Neural cell (in vitro differentiated cells): ENCODE results near the gene ATP23. TPM values are rescaled to one million over a fixed set of nuclear protein-coding genes. Genes with fewer than 3 reads are reported as not detected.

Source experiments
- H2AFZ ChIP-seq: fragments of 200-600, 300-800 bp; sonication (generic), shearing (Covaris generic); 2 replicates; pipeline ENCODE4 v1.6.0; 2014; ENCODE audit warnings: low read depth, mild to moderate bottlenecking, antibody characterized with exemption, low read length, moderate library complexity
- H3F3A ChIP-seq: fragments of 200-600 bp; shearing (Covaris generic); 2 replicates; pipeline ENCODE4 v1.6.1; 2016; ENCODE audit warnings: mild to moderate bottlenecking, moderate library complexity, mixed read lengths, antibody characterized with exemption, low read length; ENCODE audit not compliant: insufficient read depth, poor library complexity, severe bottlenecking
- H3K27ac ChIP-seq: fragments of 200-600, 300-800 bp; sonication (generic), shearing (Covaris generic); 2 replicates; pipeline ENCODE4 v1.5.1; 2014; ENCODE audit warnings: mild to moderate bottlenecking, low read length, moderate library complexity
- H3K27me3 ChIP-seq: fragments of 300-800, 200-600 bp; sonication (generic), shearing (Covaris generic); 2 replicates; pipeline ENCODE4 v1.6.0; 2014; ENCODE audit warnings: mild to moderate bottlenecking, low read depth, low read length, moderate library complexity; ENCODE audit not compliant: insufficient read depth
- H3K36me3 ChIP-seq: fragments of 300-800, 200-600 bp; sonication (generic), shearing (Covaris generic); 2 replicates; pipeline ENCODE4 v1.5.1; 2014; ENCODE audit warnings: mild to moderate bottlenecking, antibody characterized with exemption, low read length, moderate library complexity; ENCODE audit not compliant: insufficient read depth
- H3K4me2 ChIP-seq: fragments of 300-800, 200-600 bp; sonication (generic), shearing (Covaris generic); 2 replicates; pipeline ENCODE4 v1.6.0; 2014; ENCODE audit warnings: mild to moderate bottlenecking, low read length
- H3K4me3 ChIP-seq: fragments of 300-800, 200-600 bp; sonication (generic), shearing (Covaris generic); 2 replicates; pipeline ENCODE4 v1.5.1; 2014; ENCODE audit warnings: mild to moderate bottlenecking, low read length, moderate library complexity
- H3K79me2 ChIP-seq: fragments of 200-600 bp; shearing (Covaris generic); replicated peaks from 2 replicates; pipeline ENCODE4 v1.6.0; 2014; ENCODE audit warnings: mild to moderate bottlenecking, low read length, moderate library complexity; ENCODE audit not compliant: insufficient read depth
- H3K9ac ChIP-seq: fragments of 300-800, 200-600 bp; sonication (generic), shearing (Covaris generic); 2 replicates; pipeline ENCODE4 v1.6.1; 2016; ENCODE audit warnings: mild to moderate bottlenecking, low read length, mixed read lengths
- H3K9me2 ChIP-seq: fragments of 200-600 bp; shearing (Covaris generic); 2 replicates; pipeline ENCODE4 v1.6.1; 2016; ENCODE audit warnings: mild to moderate bottlenecking, low read length, mixed read lengths; ENCODE audit not compliant: insufficient read depth
- H3K9me3 ChIP-seq: fragments of 200-600, 300-800 bp; sonication (generic), shearing (Covaris generic); 2 replicates; pipeline ENCODE4 v1.6.1; 2016; ENCODE audit warnings: mild to moderate bottlenecking, mixed run types, low read length, moderate library complexity, mixed read lengths
- H4K20me1 ChIP-seq: fragments of 200-600 bp; shearing (Covaris generic); 2 replicates; pipeline ENCODE4 v1.6.1; 2016; ENCODE audit warnings: mild to moderate bottlenecking, mixed run types; ENCODE audit not compliant: insufficient read depth
- EP300 ChIP-seq: fragments of 450-650 bp; conservative IDR thresholded peaks from 2 replicates; pipeline ENCODE4 v1.6.1; 2014; ENCODE audit warnings: antibody characterized with exemption, mild to moderate bottlenecking, moderate library complexity; ENCODE audit not compliant: poor library complexity, severe bottlenecking
- EZH2 ChIP-seq: fragments of 200-600, 300-800 bp; shearing (Covaris generic), sonication (generic); IDR thresholded peaks from 2 replicates; pipeline ENCODE4 v1.6.1; 2014; ENCODE audit warnings: antibody characterized with exemption, low read length, borderline replicate concordance, mild to moderate bottlenecking; ENCODE audit not compliant: insufficient read depth, poor library complexity, severe bottlenecking
- MXI1 ChIP-seq: fragments of 450-650 bp; conservative IDR thresholded peaks from 2 replicates; pipeline ENCODE4 v1.6.1; 2014; ENCODE audit warnings: antibody characterized with exemption, mild to moderate bottlenecking; ENCODE audit not compliant: poor library complexity, severe bottlenecking
- POLR2AphosphoS5 ChIP-seq: IDR thresholded peaks from 2 replicates; pipeline ENCODE4 v1.6.1; 2012
- RAD21 ChIP-seq: fragments of 450-650 bp; conservative IDR thresholded peaks from 2 replicates; pipeline ENCODE4 v1.6.1; 2014; ENCODE audit warnings: antibody characterized with exemption, mild to moderate bottlenecking, moderate library complexity
- SMC3 ChIP-seq: fragments of 450-650 bp; conservative IDR thresholded peaks from 2 replicates; pipeline ENCODE4 v1.6.1; 2014; ENCODE audit warnings: antibody characterized with exemption, mild to moderate bottlenecking, moderate library complexity; ENCODE audit not compliant: poor library complexity
- TAF1 ChIP-seq: IDR thresholded peaks from 2 replicates; pipeline ENCODE4 v1.6.1; 2012; ENCODE audit warnings: low read depth
- polyA plus RNA-seq: library from polyadenylated mRNA; depleted of rRNA; stranded (reverse); fragments of >200 nt; gene quantifications from 2 replicates; pipeline ENCODE4 v1.2.3, GENCODE V29; 2014
- TF ChIP-seq, protein P1 (sequence below): IDR thresholded peaks from 2 replicates; pipeline ENCODE4 v1.6.1; 2012; ENCODE audit warnings: borderline replicate concordance
- TF ChIP-seq, protein P2 (sequence below): fragments of 450-650 bp; IDR thresholded peaks from 2 replicates; pipeline ENCODE4 v1.5.1; 2014; ENCODE audit warnings: antibody characterized with exemption, mild to moderate bottlenecking, moderate library complexity; ENCODE audit not compliant: poor library complexity, severe bottlenecking

The ATP23 gene
- polyA plus RNA-seq, 1 donor from 2014 or later = 5.7 TPM

DNA sequence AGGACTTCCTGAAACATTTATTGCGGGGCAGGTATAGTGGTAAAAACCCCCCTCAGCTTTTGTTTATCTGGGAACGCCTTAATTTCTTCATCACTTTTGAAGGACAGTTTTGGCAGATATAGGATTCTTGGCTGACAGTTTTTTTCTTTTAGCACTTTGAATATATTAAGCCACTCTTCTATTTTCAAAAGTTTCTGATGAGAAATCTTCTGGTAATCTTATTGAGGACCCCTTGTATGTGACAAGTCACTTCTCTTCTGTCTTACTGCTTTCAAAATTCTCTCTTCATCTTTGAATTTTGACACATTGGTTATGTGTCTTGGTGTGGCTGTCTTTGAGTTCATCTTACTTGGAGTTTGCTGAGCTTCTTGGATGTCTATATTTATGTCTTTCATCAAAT, 59.1 kb downstream of the ATP23 start:
- H3K36me3 ChIP-seq = no peaks in the 10 kb centered on the region
- peaks cover 4% of the 10 kb centered on the region for H3K9me3 ChIP-seq
- H3K79me2 ChIP-seq = no peaks in the 10 kb centered on the region
- no peaks in the 10 kb centered on the region for H3K27me3 ChIP-seq
- H3K9ac ChIP-seq = no peak overlapping the region
- no peak for TF ChIP-seq TAF1
- no peak overlapping the region for H3K27ac ChIP-seq
- no peak overlapping the region for H3K4me3 ChIP-seq
- H3K9me2 ChIP-seq = no peaks in the 10 kb centered on the region
- no peak overlapping the region for H3K4me2 ChIP-seq
- H2AFZ ChIP-seq = no peak overlapping the region
- H3F3A ChIP-seq = no peaks in the 10 kb centered on the region
- H4K20me1 ChIP-seq = no peaks in the 10 kb centered on the region

DNA sequence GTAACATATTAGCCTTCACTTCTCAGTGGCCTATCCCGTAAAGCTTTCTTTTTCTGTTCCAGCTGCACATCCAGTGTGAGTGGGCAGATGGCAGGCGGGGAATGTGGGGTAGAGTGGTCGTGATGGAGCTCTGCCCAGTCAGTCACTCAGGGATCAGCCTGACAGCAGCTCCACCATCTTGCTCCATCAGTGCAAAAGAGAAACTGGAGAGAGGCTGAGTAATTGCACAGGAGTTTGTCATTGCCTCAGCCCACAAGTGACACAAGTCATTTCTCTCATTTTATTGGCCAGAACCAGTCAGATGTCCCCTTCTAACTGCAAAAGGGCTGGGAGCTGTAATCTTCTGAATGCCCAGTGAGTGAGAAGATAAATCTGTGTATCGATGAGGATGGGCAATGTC, 66.5 kb downstream of the ATP23 start:
- H3K27me3 ChIP-seq = no peaks in the 10 kb centered on the region
- no peak overlapping the region for H2AFZ ChIP-seq
- H3K9ac ChIP-seq = no peak overlapping the region
- H3K4me3 ChIP-seq = no peak overlapping the region
- H4K20me1 ChIP-seq = no peaks in the 10 kb centered on the region
- no peaks in the 10 kb centered on the region for H3K79me2 ChIP-seq
- no peaks in the 10 kb centered on the region for H3K9me3 ChIP-seq
- H3F3A ChIP-seq = no peaks in the 10 kb centered on the region
- no peaks in the 10 kb centered on the region for H3K9me2 ChIP-seq
- H3K4me2 ChIP-seq = no peak overlapping the region
- TF ChIP-seq TAF1 = no peak
- TF ChIP-seq EP300 = no peak
- no peak for TF ChIP-seq POLR2AphosphoS5
- TF ChIP-seq MXI1 = no peak
- TF ChIP-seq SMC3 = no peak
- TF ChIP-seq, protein P1, sequence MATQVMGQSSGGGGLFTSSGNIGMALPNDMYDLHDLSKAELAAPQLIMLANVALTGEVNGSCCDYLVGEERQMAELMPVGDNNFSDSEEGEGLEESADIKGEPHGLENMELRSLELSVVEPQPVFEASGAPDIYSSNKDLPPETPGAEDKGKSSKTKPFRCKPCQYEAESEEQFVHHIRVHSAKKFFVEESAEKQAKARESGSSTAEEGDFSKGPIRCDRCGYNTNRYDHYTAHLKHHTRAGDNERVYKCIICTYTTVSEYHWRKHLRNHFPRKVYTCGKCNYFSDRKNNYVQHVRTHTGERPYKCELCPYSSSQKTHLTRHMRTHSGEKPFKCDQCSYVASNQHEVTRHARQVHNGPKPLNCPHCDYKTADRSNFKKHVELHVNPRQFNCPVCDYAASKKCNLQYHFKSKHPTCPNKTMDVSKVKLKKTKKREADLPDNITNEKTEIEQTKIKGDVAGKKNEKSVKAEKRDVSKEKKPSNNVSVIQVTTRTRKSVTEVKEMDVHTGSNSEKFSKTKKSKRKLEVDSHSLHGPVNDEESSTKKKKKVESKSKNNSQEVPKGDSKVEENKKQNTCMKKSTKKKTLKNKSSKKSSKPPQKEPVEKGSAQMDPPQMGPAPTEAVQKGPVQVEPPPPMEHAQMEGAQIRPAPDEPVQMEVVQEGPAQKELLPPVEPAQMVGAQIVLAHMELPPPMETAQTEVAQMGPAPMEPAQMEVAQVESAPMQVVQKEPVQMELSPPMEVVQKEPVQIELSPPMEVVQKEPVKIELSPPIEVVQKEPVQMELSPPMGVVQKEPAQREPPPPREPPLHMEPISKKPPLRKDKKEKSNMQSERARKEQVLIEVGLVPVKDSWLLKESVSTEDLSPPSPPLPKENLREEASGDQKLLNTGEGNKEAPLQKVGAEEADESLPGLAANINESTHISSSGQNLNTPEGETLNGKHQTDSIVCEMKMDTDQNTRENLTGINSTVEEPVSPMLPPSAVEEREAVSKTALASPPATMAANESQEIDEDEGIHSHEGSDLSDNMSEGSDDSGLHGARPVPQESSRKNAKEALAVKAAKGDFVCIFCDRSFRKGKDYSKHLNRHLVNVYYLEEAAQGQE = no peak
- TF ChIP-seq EZH2 = no peak
- TF ChIP-seq, protein P2, sequence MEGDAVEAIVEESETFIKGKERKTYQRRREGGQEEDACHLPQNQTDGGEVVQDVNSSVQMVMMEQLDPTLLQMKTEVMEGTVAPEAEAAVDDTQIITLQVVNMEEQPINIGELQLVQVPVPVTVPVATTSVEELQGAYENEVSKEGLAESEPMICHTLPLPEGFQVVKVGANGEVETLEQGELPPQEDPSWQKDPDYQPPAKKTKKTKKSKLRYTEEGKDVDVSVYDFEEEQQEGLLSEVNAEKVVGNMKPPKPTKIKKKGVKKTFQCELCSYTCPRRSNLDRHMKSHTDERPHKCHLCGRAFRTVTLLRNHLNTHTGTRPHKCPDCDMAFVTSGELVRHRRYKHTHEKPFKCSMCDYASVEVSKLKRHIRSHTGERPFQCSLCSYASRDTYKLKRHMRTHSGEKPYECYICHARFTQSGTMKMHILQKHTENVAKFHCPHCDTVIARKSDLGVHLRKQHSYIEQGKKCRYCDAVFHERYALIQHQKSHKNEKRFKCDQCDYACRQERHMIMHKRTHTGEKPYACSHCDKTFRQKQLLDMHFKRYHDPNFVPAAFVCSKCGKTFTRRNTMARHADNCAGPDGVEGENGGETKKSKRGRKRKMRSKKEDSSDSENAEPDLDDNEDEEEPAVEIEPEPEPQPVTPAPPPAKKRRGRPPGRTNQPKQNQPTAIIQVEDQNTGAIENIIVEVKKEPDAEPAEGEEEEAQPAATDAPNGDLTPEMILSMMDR = no peak
- no peak for TF ChIP-seq RAD21
- H3K36me3 ChIP-seq = no peaks in the 10 kb centered on the region
- no peak overlapping the region for H3K27ac ChIP-seq

DNA sequence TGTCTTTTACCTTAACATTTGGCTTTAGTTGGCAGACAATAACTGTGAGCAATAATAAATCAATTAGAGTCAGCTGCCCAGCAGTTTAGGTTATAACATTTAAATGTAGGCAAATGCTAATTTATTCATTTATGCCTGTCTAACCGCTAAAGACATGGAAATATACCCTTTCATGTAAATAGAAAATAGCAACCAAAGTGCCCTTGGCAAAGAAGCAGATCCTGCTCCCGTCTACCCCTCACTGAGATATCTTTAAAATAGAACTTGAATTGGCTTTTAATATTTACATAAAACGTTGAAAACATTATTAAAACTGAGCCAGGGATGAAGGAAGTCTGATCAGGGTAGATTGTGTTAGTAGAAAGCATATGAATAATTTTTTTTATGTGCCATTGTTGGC, 67.3 kb downstream of the ATP23 start:
- Histone ChIP-seq H3K27ac (no peak overlapping the region), H3K9me2 (no peaks in the 10 kb centered on the region), H3K4me3 (no peak overlapping the region), H3K79me2 (no peaks in the 10 kb centered on the region), H4K20me1 (no peaks in the 10 kb centered on the region), H3K36me3 (no peaks in the 10 kb centered on the region), H3F3A (no peaks in the 10 kb centered on the region), H3K9me3 (no peaks in the 10 kb centered on the region), H2AFZ (no peak overlapping the region), H3K4me2 (no peak overlapping the region), H3K9ac (no peak overlapping the region), H3K27me3 (no peaks in the 10 kb centered on the region)
- no peak for TF ChIP-seq MXI1
- TF ChIP-seq, protein P1 = no peak
- no peak for TF ChIP-seq TAF1
